Hepatic stellate cell (primary cell): Measurements from ENCODE around the gene MFAP3L.
"Not testable (repeated sequence)": the region's sequence is repeated elsewhere in the genome, so short reads cannot be mapped to it uniquely, and the experiment has no call there.

Experiments
- DNase-seq: peaks from one replicate; pipeline ENCODE4 v3.0.0; 2011; ENCODE audit warnings: low spot score

MFAP3L gene

GRCh38 chr4:170026253-170027021 is at the start of gene MFAP3L:
Gene MFAP3L (minus strand): TSS chr4:170026395. CDS start chr4:170005877, 20,518 bp downstream.
- peak; percentile 91 for DNase-seq

DNA sequence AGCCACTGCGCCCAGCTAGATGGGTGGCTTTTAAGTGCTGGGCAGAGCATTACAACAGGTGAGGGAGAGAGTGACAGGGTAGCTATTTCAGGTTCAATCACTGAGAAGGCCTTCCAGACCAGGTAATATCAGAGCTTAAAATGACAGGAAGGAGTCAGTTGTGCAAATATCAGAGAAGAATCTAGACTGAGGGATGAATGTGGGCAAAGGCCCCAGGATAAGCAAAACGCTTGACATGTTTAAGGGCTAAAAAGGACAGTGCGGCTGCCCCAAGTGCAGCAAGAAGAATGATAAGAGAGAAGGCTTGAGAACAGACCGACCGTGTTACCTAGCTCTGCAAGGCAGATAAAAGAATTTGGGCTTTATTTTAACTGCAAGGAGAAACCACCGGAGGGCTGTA is 45.0 kb upstream of the MFAP3L start:
- DNase-seq = no peak

- no peak for DNase-seq
These were observed 42.4 kb upstream of the MFAP3L start for GRCh38 chr4:170068438-170069128.

- no peak for DNase-seq
These were observed 33.2 kb upstream of the MFAP3L start for GRCh38 chr4:170059421-170059820.

GRCh38 chr4:170058826-170059225 is 32.6 kb upstream of the MFAP3L start:
- DNase-seq = no peak

DNA sequence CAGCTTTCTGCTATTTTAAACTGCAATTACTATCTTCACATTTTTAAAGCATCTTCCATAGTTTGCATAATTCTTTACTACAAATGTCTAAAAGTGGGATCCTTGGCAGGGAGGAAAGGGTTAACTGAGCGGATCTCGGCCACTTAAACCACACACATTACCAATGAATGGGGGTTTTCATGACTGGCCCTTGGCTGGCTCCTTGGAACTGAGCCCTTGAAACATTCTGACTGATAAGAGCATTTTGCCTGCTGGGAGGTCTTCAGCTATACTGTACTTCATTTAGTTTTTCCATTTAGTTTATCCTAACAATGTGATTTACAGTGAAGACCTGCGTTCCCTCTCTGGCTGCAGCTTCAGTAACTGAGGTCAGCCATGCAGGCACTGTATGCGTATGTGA is 31.7 kb upstream of the MFAP3L start:
- DNase-seq = no peak

GRCh38 chr4:170052919-170053318 is 26.7 kb upstream of the MFAP3L start:
- DNase-seq = no peak

GRCh38 chr4:170051402-170051801 is 25.2 kb upstream of the MFAP3L start:
- no peak for DNase-seq

DNA sequence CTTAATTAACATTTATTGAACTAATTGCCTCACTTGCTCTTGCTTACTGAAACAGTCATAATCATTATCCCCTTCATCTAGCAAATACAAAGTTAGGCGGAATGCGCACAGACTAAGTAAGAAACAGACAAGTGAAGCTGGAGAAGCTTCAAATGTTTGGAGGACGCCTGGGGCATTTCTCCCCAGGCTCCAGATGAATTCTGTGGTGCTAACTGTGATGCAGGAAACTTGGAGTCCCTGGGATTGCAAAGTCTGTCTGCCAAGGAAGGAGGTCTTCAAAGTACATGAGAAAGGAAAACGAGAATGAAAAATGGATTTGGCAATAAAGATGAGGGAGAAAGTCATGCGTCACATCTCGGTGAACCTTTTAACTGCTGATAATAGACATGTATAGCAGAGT is 23.6 kb upstream of the MFAP3L start:
- no peak for DNase-seq

DNA sequence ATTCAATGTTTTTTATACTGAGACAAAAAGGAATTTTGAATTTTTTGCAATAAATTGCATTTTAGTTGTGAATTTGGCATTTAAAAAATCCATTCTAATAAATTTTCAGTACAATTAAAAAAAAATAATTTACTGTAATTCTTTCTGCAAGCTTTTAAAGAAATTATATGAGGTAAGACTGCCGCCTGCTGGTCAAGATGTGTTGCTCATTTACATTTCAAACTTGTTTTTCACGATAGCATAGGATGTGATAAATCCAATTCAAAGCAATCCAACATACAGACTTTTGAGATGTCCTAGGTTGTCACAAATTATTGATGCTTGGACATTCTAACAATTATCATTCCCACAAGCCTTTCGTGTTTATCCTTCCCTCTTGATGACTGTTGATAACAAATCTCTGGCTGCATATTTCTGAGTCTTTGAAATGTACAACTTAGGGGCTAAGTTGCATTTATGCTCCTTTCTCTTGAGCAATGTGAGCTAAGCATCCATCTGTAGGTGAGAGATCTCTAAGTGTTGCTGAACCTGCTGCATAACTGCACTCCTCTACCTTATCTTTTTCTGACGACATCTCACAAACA is 21.7 kb upstream of the MFAP3L start:
- peak; percentile 27 for DNase-seq

GRCh38 chr4:170046156-170046555 is 20.0 kb upstream of the MFAP3L start:
- DNase-seq = not testable (repeated sequence)

DNA sequence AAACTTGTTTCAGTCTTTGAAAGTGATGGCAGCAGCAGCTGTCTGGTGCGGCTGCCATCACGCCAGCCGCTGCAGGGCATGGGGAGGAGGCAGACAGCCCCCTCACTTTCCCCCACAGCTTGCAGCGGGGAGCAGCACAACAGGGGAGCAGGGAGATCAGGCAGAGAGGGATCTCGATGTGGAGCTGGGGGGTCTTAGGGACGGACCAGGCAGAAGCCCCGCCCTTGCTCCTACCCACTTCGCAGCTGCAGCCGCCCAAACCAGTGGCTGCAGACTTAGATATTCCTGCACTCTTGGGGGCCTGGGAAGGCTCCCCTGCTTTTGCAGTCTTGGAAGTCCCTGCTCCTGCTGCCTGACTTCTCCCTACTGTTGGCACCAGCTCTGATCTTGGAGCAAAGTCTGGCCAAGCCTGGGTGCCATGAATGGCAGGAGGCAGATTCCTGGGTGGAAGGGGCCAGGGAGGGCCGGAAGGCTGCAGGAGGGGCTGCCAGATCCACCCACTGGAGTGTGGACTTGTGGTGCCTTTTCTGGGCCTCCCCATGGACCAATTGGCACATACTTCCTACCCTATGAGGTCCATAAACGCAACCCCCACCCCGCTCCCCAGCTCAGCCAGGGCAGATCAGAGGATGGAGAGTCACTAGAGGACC is 14.0 kb upstream of the MFAP3L start:
- no peak for DNase-seq

DNA sequence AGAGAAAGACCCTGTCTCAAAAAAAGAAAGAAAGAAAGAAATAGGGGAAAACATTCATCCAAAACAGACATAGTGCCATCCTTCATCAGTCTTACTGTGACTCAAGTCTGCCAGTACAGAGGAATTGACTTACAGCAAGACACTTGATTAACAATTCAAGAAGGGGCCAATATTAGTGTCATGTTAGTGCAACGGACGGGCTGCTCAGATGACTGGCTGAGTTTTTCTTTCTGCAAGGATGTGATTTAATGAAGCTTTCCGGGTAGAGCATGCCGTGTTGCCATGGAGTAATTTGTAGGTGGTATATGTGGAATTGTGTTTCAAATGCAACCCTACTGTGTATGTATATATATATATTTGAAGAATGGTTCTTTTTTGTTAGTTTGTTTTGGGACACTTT is 12.6 kb upstream of the MFAP3L start:
- no peak for DNase-seq

DNA sequence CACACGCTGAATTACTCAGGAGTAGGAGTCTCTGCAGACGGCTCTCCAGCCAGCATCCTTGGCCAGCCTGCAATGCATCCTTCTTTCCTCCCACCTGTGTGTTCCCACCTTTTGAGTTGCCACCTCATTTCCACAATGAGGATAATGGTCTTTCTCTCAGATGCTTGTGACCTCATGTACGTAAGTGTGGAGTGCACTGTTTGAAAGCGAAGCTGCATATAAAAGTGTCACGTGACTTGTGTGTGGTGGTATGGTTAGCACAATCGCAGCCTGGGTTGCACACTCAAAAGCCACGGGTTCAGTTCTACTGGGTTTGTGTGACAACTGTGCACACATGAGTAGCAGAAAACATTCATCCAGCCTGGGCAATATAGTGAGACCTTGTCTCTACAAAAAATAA is 12.0 kb upstream of the MFAP3L start:
- no peak for DNase-seq

GRCh38 chr4:170037481-170037880 is 11.3 kb upstream of the MFAP3L start:
- no peak for DNase-seq

DNA sequence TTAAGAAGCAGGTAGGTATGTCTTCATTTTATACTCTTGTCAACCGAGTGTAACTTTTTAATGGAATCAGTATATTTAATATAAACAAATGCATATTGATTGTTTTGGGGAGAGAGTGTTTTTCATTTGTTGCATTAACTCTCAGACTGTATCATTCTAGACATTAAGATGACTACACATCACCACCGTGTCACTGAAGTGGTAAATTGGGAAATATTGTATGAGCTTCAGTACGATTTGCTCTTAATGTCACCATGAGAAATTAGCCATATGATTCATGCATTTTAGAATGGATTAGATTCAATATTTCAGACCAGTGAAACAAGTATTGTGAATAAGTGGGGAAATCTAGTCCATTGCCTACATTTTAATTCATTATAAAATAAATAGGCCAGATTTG is 9.7 kb upstream of the MFAP3L start:
- DNase-seq = no peak

- DNase-seq = no peak
These were observed 9.0 kb upstream of the MFAP3L start for GRCh38 chr4:170035231-170035630.

- no peak for DNase-seq
These were observed 7.8 kb upstream of the MFAP3L start for GRCh38 chr4:170033999-170034398.

DNA sequence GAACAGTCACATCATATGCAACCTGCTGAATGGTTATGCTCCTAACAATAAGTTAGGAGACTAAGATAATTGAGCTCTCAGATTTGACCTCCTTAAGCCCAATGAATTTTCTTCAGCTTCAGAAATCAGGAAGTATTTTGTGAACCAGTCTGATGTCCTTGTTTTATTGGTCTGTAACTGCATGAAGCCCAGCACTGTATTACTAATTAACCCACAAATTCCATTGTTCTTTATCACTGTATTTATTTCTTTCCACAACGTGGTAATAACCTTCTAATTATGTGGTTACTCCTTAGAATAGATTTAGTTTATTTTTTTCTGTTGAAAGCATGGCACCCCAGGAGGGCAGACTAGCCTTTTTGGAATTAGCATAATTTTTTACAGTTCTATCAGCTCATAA is 3.9 kb upstream of the MFAP3L start:
- DNase-seq = no peak

GRCh38 chr4:170027181-170027829 is 1.1 kb upstream of the MFAP3L start:
- DNase-seq = peak; percentile 89

DNA sequence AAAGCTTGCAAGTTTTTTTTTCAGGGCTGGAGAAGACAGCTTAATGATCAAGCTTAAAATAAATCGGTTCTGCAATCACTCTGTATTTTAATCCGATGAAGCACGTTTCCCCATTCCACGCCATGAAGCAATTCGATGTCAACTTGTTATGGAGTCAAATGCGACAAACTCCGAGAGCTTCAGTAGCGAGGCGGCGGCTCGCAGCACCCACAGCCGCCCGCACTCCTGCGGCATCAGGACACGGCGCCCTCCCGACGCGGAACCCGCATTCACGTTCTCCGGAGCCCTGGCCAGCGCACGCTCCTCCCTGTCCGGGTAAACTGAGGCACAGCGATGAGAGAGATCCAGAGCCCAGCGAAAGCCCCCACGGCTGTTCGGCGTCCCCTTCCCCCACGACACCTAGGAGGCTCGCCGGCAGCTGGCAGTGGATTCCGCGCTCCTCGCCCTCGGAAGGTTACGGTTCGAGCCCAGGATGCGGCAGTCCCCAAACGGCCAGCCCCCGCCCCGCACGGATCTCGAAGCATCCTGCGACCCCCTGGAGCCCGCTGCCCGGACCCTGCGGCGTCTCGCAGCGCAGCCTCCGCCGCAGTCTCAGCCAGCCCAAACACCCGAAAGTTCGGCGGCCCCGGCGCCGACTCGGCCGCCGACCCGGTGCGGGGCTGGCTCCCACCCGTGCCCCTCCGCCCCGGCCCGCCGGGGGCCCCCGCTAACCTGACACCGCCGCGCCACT is 507 bp downstream of the MFAP3L start:
- DNase-seq = no peak

GRCh38 chr4:170022211-170022610 is 4.0 kb downstream of the MFAP3L start:
- DNase-seq = no peak
